A549 treated with CORT108297 at 1 μM for 4 hours (cell line): Measurements from ENCODE around the gene ZC3H12A. TPM values are rescaled to one million over a fixed set of nuclear protein-coding genes. Genes with fewer than 3 reads are reported as not detected.

ENCODE experiments used
- total RNA-seq: library from RNA; stranded (reverse); fragments of 200-300 nt; extraction: Qiagen RNA extraction; gene quantifications from 5 replicates; pipeline ENCODE4 v1.2.3, GENCODE V29; 2022

Gene ZC3H12A
- 16.3 to 30.9 TPM (median 22.6 TPM) in 5 replicates for total RNA-seq

DNA sequence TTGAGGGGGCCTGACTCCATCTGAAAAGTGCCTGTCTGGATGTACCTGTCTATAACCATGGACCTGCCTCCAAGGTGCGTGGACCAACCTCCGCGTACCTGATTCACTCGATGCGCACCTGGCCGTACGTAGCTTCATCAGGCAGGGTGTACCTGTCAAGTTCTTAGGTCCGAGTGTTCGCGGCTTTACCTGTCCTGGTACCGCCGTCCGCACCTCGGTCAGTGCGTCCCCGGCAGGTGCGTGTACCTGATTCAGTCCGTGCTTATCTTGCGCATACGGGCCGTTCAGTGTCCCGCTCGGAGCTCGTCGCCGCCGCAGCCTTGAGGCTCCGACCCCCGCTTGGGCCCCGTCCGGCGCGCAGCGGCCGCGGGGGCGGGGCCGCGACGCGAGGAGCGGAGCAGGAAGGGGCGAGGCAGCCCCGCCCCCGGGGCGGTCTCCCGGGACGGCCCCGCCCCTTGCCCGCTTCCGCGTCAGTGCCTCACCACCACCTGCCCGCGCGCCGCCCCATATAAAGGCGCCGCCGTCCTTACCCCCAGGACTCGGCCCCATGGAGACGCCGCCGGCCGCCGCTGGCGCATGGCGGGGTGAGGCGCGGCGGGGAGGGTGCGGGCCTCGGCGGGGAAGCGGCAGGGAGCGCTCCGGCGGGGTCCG lies at the start of gene ZC3H12A:
Gene ZC3H12A (plus strand): TSS at position 535 of the 651 bp plus-strand sequence. CDS start 917 bp downstream, outside the sequence.

DNA sequence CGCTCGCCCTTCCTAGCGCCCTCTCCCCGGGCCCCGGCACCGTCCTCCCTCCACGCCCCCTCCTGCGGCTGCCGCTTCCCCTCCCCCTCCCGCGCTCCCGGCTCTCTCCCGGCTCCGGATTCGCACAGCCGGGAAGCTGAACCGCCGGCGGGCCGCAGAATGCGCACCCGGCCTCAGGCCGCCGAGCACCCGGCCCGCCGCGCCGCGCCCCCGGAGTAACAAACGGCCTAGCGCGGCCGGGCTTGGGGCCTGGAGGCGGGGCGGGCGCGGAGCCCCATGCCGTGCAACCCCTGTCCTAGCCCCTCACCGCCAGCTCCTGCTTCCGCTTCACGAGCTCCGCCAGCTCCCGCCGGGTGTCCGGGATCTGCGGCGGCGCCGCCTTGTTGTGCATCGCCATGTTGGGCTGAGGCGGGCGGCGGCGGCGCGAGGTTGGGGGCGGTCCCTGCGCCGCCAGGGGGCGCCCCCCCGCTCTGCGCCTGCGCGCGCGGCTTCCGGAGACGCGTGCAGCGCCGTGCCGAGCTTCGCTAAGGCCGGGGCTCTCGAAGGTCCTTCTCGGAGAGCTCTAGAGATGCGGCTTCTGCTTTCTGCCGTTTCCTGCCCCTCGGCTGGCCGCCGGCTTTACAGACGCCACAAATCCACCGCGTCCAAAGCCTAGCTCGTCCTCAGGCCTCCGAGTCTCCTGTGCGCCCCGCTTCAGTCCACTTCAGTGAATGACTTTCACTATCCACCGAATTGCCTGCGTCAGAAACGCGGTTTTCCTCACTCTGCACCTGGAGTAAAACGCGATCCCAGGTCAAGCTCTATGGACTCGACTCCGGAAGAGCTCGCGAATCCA lies 40.2 kb downstream of the ZC3H12A start, which contains the start of gene MEAF6:
Gene MEAF6 (minus strand): TSS at position 417 of the 835 bp plus-strand sequence. CDS start 20 bp downstream, at position 397.

Other genes with a start within 250 kb of the ZC3H12A start
- 32.4 to 45.2 TPM (median 35.3 TPM) in 5 replicates for gene MEAF6, start 40.2 kb downstream of the ZC3H12A start, total RNA-seq
- 9.8 to 13.0 TPM (median 12.0 TPM) in 5 replicates for gene SNIP1, start 79.7 kb downstream of the ZC3H12A start, total RNA-seq
- gene DNALI1, start 82.4 kb downstream of the ZC3H12A start, total RNA-seq: 0.03 to 0.07 TPM (median 0.06 TPM) in 3 of 5 replicates, not detected in the others
- gene GNL2, start 121.4 kb downstream of the ZC3H12A start, total RNA-seq: 43.4 to 66.6 TPM (median 51.3 TPM) in 5 replicates
- 0.09 to 0.16 TPM (median 0.10 TPM) in 5 replicates for gene RSPO1, start 160.3 kb downstream of the ZC3H12A start, total RNA-seq
- 45.8 to 49.2 TPM (median 46.8 TPM) in 5 replicates for gene CDCA8, start 217.9 kb downstream of the ZC3H12A start, total RNA-seq